GM12872 (cell line): ENCODE results near the gene TPPP.

ENCODE experiments used
- TF ChIP-seq, protein P1 (sequence below): IDR thresholded peaks from 3 replicates; pipeline ENCODE4 v1.5.1; 2011; ENCODE audit warnings: low read depth, mild to moderate bottlenecking, low read length, moderate library complexity; ENCODE audit not compliant: insufficient read depth

TPPP gene

DNA sequence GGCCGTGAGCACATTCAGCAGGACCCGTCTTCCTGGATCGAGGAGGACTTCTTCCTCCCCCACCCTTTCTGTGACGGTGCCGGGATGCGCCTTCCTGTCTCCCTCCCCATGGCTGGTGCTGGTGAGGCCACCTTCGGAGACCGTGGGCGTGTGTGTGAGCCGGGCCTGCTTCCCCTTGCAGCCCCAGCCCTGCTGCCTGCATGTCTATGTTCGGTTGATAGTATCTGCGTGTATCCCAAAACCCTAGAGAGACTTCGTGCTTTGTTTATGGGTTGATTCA is 68.3 kb downstream of the TPPP start:
- TF ChIP-seq, protein P1, sequence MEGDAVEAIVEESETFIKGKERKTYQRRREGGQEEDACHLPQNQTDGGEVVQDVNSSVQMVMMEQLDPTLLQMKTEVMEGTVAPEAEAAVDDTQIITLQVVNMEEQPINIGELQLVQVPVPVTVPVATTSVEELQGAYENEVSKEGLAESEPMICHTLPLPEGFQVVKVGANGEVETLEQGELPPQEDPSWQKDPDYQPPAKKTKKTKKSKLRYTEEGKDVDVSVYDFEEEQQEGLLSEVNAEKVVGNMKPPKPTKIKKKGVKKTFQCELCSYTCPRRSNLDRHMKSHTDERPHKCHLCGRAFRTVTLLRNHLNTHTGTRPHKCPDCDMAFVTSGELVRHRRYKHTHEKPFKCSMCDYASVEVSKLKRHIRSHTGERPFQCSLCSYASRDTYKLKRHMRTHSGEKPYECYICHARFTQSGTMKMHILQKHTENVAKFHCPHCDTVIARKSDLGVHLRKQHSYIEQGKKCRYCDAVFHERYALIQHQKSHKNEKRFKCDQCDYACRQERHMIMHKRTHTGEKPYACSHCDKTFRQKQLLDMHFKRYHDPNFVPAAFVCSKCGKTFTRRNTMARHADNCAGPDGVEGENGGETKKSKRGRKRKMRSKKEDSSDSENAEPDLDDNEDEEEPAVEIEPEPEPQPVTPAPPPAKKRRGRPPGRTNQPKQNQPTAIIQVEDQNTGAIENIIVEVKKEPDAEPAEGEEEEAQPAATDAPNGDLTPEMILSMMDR, result no peak

DNA sequence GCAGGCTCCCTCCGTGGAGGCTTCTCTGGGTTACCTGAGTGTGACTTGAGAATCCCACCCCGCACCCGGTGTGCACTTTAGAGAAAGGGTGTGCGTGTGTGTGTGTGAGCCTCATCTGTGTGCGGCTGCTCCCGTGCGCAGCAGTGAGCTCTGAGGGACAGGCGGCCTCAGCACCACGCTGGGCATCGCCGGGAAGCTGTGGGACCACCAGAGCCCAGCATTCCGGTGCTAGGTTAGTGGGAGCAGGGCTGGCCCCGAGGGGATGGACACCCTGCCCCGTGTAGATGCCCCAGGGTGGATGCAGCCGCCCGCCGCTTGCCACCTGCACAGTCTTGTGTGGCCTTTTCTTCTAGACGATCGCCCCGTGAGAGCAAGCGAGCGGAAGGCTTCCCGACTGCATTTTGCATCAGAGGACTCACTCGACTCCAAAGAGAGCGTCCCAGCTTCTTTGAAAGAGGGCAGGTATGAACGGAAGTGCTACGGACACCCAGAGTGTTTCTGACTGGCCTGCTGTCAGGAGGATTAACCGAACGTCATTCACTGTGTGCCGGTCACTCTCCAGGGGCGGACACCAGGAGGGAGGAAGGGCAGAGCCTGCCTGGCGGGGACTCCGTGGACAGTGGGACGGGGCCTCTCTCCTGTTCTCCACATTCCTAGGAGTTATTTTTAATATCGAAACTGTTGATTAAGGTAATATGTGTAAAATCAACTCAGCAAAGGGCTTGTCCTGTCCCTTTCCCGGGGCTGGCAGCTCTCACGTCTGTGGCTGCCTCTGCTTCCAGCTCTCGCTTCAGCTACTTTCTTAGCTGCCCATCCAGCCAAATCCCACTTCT is 68.8 kb downstream of the TPPP start:
- TF ChIP-seq, protein P1, result no peak

DNA sequence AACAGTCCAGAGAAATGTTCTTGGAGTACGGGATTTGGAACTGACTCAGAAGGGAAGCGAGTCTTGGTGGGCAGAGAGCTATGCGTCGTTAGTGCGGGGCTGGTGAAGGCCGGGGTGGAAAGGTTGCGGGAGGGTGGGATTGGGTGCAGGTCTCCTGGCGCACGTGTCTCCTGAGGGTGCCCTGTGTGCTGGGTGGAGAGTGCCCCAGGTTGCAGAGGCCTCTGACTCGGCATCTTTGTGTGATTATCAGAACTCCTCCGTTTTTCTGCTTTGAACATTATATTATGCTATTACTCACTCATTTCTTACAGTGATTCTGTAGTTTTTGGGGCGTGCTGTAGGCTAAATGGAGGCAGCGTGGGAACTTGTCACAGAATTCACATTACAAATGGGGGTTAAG is 69.6 kb downstream of the TPPP start:
- TF ChIP-seq, protein P1, result no peak

DNA sequence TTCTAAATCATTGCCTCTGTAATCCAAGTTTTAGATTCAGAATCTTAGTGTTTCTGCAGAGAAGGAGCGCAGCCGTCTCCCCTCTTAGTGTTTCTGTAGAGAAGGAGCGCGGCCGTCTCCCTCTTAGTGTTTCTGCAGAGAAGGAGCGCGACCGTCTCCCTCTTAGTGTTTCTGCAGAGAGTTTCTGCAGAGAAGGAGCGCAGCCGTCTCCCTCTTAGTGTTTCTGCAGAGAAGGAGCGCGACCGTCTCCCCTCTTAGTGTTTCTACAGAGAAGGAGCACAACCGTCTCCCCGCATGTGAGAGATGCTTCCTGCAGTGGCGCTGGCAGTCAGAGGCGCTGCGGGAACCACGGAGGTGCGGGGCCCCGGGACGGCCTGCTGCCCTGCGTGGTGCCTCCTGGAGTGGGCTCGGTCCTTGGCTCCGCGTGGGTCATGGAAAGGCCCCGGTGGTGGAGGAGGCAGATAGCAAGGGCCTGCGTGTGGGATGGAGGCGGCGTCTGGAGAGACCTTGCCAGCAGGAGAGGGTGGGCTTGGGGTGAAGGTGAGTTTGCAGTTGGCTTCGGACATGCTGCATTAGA is 70.1 kb downstream of the TPPP start:
- TF ChIP-seq, protein P1, result no peak

DNA sequence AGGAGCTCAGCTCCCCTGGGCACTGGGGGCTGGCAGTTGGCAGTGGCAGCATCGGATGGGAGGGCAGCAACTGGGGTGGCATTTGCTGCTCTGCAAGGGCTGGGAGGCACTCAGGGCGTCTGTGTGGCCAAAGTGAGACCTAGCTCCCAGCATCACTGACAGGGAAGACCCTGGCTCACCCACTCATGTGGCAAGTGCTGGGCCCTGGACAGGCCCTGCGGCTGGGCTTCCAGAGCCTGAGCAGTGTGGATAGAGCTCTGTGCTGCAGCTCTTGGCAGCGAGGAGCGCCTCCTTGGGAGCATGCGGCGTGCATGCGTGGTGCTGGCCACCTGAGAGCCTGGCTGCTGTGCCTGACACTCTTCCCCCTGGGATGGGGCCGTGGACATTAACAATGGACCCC is 70.8 kb downstream of the TPPP start:
- TF ChIP-seq, protein P1, result no peak

DNA sequence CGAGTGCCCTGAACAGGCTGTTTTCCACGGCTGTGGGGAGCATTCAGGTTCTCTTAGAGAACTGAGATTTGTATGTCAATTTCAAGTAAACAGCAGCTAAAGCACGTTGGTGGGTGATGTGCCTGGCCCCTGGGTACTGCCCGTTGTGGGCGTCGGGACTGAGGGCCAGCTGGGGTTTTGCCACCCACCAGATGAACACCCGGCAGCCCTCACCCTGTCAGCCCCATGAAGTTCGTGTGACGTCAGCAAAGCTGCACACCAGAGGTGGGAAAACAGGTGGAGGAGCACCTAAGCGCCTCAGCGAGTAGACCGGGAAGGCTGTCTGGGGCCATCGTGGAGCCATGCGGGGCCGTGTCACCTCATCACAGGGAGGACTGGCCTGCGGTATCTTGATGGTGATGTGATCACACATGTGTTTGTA is 71.8 kb downstream of the TPPP start:
- TF ChIP-seq, protein P1, result no peak

DNA sequence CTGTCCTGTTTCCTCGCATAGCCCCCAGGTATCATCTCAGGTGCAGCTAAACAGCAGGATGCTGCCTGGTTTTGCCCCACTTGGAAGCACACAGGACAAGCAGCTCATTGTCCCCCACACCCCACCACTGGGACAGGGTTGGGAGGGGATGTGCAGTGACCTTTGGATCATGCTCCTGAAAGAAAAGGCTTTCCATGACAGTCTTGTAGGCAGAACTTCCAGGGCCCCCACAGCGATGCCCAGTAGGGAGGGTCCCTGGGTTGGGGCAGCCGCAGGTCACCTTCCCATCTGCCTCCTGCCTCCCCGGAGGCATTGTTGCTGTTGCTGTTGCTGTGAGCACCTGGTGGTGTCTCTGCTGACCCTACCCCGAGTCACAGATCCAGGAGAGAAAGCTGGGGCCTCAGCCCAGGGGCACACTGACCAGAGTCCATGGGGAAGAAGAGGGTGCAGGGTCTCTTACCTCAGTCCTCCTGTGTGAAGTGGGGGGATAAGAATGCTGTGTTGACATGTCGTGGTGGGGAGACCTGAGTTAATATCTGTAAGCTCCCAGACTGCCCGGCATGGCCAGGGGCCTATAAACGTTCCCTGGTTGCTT is 72.5 kb downstream of the TPPP start:
- TF ChIP-seq, protein P1, result no peak
